ENCODE measurements around the gene PRR20G. TPM values are rescaled to one million over a fixed set of nuclear protein-coding genes. Genes with fewer than 3 reads are reported as not detected.

PRR20G gene
- total RNA-seq, 1 donor from 2014 or later, result not detected

GRCh38 chr3:127259882-127260281 lies 28.0 kb downstream of the PRR20G start:
- Mint-ChIP-seq H3K4me3 (no peak overlapping the region), H3K27ac (no peak overlapping the region), H3K9me3 (no peaks in the 10 kb centered on the region), H3K4me1 (no peaks in the 10 kb centered on the region), H3K27me3 (ENCODE audit: low read depth) (peaks cover 54% of the 10 kb centered on the region), H3K36me3 (no peaks in the 10 kb centered on the region)
- DNase-seq (ENCODE audit: low spot score in 2 of 2, unreplicated experiment in 2 of 2), result no peak
- TF ChIP-seq, protein P1, sequence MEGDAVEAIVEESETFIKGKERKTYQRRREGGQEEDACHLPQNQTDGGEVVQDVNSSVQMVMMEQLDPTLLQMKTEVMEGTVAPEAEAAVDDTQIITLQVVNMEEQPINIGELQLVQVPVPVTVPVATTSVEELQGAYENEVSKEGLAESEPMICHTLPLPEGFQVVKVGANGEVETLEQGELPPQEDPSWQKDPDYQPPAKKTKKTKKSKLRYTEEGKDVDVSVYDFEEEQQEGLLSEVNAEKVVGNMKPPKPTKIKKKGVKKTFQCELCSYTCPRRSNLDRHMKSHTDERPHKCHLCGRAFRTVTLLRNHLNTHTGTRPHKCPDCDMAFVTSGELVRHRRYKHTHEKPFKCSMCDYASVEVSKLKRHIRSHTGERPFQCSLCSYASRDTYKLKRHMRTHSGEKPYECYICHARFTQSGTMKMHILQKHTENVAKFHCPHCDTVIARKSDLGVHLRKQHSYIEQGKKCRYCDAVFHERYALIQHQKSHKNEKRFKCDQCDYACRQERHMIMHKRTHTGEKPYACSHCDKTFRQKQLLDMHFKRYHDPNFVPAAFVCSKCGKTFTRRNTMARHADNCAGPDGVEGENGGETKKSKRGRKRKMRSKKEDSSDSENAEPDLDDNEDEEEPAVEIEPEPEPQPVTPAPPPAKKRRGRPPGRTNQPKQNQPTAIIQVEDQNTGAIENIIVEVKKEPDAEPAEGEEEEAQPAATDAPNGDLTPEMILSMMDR (IDR thresholded peaks at IDR 0.05; ENCODE audit: unreplicated experiment), result no peak

GRCh38 chr3:127258733-127259132 lies 29.1 kb downstream of the PRR20G start:
- no peak for DNase-seq (ENCODE audit: low spot score in 2 of 2, unreplicated experiment in 2 of 2)
- TF ChIP-seq, protein P1 (IDR thresholded peaks at IDR 0.05; ENCODE audit: unreplicated experiment), result no peak
- H3K9me3 Mint-ChIP-seq, result no peaks in the 10 kb centered on the region
- H3K36me3 Mint-ChIP-seq, result no peaks in the 10 kb centered on the region
- H3K27ac Mint-ChIP-seq, result no peak overlapping the region
- no peak overlapping the region for H3K4me3 Mint-ChIP-seq
- H3K27me3 Mint-ChIP-seq (ENCODE audit: low read depth), result peaks cover 47% of the 10 kb centered on the region
- no peaks in the 10 kb centered on the region for H3K4me1 Mint-ChIP-seq

DNA sequence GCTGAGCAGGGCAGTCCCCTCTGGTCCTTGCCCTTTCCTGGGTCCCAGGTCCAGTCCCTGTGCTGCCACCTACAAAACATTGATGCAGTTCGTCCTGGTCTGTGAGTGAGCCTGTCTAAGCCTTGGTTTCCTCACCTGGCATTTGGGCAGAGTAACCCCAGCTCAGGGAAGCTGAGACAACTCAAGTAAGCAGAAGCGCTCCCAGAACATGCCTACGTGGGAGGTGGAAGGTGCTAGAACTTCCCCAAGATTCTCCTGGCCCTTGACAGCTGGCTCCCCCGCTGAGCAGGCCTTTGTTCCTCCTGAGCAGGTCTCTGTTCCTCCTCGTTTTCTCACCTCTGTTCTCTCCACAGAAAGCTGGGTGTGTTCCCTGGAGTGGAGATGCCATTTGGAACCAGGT lies 30.5 kb downstream of the PRR20G start:
- Mint-ChIP-seq H3K27ac (no peak overlapping the region), H3K4me3 (no peak overlapping the region), H3K4me1 (no peaks in the 10 kb centered on the region), H3K27me3 (ENCODE audit: low read depth) (peaks cover 48% of the 10 kb centered on the region), H3K36me3 (no peaks in the 10 kb centered on the region), H3K9me3 (no peaks in the 10 kb centered on the region)
- no peak for DNase-seq (ENCODE audit: low spot score in 2 of 2, unreplicated experiment in 2 of 2)
- TF ChIP-seq, protein P1 (IDR thresholded peaks at IDR 0.05; ENCODE audit: unreplicated experiment), result no peak

DNA sequence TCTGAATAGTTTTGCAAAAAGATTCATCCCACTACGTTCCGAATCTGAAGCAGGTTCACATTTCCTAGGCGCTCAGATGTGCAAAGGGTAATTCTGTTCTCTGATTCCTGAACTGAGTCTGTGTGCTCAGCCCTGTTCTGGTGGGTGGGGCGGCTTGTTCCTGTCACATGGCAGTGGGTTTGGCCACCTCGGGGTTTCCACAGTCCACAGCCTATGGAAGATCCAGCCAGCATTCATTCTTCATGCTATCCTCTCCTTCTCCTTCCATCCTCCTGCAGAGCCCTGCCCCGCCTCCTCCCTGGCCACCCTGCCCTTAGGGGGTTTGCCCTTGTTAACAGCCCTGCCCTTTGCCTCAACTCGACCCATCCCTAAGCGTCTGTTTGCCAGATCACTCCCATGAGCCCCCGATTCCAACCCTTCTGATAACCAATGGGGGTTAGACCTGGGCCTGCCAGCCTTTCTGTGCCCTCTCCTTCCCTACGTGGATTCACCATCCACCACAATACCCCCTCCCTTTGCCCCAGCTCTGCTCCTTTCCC lies 31.0 kb downstream of the PRR20G start:
- TF ChIP-seq, protein P1 (IDR thresholded peaks at IDR 0.05; ENCODE audit: unreplicated experiment), result no peak
- H3K4me3 Mint-ChIP-seq, result no peak overlapping the region
- H3K27me3 Mint-ChIP-seq (ENCODE audit: low read depth), result peaks cover 44% of the 10 kb centered on the region
- H3K9me3 Mint-ChIP-seq, result no peaks in the 10 kb centered on the region
- H3K4me1 Mint-ChIP-seq, result no peaks in the 10 kb centered on the region
- H3K36me3 Mint-ChIP-seq, result no peaks in the 10 kb centered on the region
- no peak overlapping the region for H3K27ac Mint-ChIP-seq
- DNase-seq (ENCODE audit: low spot score in 2 of 2, unreplicated experiment in 2 of 2), result no peak

GRCh38 chr3:127256138-127256537 lies 31.7 kb downstream of the PRR20G start:
- no peak for DNase-seq (ENCODE audit: low spot score in 2 of 2, unreplicated experiment in 2 of 2)
- Mint-ChIP-seq H3K9me3 (no peaks in the 10 kb centered on the region), H3K27ac (no peak overlapping the region), H3K27me3 (ENCODE audit: low read depth) (peaks cover 38% of the 10 kb centered on the region), H3K4me3 (no peak overlapping the region), H3K4me1 (no peaks in the 10 kb centered on the region), H3K36me3 (no peaks in the 10 kb centered on the region)
- TF ChIP-seq, protein P1 (IDR thresholded peaks at IDR 0.05; ENCODE audit: unreplicated experiment), result no peak

- no peak overlapping the region for H3K27ac Mint-ChIP-seq
- DNase-seq (ENCODE audit: low spot score in 2 of 2, unreplicated experiment in 2 of 2), result no peak
- no peak overlapping the region for H3K4me3 Mint-ChIP-seq
- TF ChIP-seq, protein P1 (IDR thresholded peaks at IDR 0.05; ENCODE audit: unreplicated experiment), result no peak
- H3K27me3 Mint-ChIP-seq (ENCODE audit: low read depth), result peaks cover 37% of the 10 kb centered on the region
- no peaks in the 10 kb centered on the region for H3K4me1 Mint-ChIP-seq
- H3K36me3 Mint-ChIP-seq, result no peaks in the 10 kb centered on the region
- H3K9me3 Mint-ChIP-seq, result no peaks in the 10 kb centered on the region
Observed at GRCh38 chr3:127255516-127255915, 32.3 kb downstream of the PRR20G start.

Data from mesothelial cell of epicardium (in vitro differentiated cells).